NCI-H2081 (cell line): ENCODE data around the gene ASTL.
A peak's percentile ranks its signal among the peaks of the same experiment; 100 is the strongest.
"Not testable (repeated sequence)": the region's sequence is repeated elsewhere in the genome, so short reads cannot be mapped to it uniquely, and the experiment has no call there.

Experiments used
- DNase-seq, 2 experiments: peaks; one replicate each; lab custom pipeline; 2025; lab: John Stamatoyannopoulos, UW

Gene ASTL

DNA sequence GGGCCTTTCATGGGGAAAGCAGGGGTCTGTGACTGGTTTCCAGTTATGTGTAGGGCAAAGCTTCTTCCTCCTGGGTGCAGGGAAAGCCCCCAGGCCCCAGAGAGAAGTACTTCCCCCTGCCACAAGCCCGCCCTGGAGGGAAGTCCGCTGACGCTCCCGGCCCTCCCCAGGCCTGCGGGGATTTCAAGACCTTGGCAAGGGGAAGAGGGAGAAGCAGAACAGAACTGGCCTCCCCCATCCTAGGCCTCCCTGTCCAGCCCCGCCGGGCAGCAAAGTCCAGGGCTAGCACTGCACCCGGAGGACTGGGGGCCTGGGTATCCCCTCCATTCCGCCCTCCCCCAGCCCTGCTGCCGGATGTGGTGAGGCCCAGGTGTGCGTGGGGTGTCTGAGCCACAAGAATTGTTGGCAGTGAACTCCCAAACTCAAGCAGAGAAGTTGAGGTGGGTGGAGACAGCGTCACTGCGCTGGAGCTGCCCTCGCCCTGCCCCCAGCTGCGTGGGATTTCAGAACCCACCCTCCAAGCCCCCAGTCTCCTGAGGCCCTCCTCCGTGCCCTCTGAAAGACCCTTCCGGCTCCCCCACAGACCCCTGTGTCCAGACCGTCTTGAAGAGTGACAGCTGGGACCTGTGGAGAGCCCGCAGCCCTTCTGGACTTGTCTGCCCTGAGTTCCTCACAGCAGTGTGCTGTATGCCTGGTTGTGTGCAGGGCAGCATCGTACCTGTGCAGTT is 8.0 kb upstream of the ASTL start:
- no peak for DNase-seq

DNA sequence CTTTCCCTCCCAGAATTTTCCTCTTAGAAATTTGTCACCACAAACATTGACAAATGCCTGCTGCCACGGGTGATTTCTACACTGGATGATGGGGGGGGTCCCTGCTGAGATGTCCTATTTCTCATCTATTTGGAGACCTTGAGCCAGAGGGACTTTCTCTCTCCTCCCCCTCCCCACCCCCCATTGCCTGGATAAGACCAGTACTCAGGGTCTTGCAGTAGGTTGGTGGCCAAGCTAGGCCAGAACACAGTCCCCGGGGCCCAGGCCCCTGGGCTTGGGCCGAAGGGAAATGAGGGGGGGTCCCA is 7.5 kb upstream of the ASTL start:
- DNase-seq, result no peak

DNA sequence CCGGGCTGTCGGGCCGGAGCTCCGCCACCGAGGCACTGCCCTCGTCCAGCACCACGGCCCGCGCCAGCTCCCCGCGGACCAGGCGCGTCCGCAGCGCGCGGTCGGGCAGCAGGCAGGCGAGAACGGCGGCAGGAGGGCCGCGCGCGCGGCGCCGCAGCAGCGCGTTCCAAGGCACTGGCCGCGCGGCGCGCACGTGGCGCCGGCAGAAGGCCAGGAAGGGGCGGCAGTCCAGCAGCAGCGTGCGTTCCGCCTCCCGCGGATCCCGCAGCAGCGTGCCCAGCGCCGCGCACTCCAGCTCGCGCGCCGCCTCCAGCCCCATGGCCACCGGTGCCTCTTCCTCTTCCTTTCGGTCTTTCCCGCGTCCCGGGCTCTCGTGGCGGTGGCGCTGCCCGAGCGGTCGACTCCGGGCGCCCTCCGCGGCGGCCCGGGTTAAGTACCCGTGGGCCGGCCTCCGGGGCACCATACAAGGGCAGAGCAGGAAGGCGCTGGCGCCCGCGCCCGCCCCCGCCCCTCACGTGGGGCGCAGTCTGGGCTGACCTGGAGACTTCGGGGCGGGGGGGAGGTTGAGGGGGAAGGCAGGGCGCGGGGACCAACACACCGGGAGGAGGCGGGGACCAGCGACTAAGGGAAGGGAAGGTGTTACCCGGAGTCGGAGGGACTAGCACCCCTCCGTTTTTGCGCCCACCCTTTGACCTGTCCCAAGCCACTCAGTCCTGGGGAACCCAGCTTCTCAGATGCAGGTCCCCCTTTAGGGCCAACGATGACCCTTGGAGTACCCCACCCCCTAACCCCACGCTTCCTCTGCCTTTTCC is 6.9 kb upstream of the ASTL start, which contains the start of gene DUSP2:
TSS of gene DUSP2 (minus strand) at position 405 of the 812 bp plus-strand sequence. CDS start at position 319, 86 bp downstream.
- DNase-seq, result peak; percentile 68 to 78

DNA sequence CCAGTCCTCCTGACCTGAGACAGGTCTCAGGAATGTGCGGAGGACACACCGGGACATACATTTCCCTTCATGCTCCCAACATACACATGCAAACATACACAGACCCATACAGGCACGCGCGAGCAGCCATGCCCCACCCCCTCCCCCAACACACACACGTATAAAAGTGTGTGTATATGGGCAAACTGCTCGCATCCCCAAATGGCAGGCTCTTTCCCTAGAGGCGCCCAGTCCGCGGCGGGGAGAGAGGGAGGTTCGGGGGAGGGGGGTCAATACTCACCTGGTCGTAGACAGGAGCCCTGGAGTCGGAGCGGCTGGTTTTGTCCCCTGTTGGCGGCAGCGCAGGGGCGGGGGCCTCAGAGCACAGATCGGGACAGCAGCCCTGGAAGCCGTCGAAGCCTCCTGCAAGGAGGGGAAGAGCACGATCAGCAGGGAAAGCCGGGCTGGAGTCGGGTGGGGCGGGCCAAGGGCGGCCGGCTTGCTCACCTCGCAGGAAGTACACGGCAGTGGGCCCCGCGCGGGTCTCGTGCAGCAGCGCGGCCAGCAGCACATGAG is 6.3 kb upstream of the ASTL start:
- DNase-seq, result peak in 1 of 2 experiments; percentile 24

DNA sequence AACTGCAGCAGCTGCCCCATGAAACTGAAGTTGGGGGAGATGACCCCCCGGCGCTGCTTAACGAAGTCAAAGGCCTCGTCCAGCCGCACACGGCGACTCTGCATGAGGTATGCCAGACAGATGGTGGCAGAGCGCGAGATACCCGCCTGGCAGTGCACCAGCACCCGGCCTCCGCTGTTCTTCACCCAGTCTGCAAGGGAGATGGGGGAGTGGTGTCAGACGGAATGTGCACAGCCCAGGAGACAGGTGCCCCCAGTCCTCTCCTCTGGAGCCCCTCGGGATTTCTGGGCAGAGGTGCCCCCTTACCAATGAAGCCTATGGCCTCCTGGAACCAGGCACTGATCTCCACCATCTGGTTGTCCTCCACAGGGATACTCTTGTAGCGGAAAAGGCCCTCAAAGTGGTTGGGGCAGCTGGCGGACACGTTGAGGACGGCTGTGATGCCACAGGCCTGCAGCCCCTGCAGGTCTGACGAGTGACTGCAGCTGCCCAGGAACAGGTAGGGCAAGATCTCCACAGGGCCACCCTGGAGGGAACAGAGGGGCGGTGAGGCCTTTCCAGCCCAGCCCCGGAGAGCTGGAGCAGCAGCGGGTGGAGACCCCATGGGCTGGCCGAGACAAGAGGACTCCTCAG is 5.7 kb upstream of the ASTL start:
- peak; percentile 54 to 57 for DNase-seq

DNA sequence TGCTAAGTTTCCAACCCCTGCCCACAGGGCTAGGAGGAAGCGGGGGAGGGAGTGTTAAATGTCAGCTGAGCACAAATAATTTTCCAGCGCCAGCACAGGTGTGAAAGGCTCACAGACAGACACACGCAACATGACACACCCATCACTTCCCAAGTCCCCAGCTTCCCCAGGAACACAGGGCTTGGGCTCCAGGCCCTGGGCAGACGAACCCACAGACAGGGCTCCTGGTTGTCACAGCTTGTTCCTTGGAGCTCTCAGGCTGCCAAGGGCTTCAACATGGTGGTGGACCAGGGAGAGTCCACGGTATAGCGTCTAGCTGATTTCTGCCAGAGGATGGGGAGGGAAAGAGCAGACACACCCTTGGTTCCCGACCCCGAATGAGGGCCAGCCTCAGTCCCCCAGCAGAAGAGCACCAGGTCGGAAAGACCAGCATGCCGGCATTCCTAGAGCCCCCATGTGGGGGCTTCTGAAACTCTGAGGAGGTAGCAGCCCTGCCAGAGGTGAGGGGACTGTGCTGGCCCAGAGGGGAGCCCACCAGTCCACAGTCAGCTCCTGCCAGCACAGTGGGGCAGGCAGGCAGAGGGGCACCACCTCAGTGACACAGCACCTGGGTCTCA is 5.0 kb upstream of the ASTL start:
- DNase-seq, result no peak

DNA sequence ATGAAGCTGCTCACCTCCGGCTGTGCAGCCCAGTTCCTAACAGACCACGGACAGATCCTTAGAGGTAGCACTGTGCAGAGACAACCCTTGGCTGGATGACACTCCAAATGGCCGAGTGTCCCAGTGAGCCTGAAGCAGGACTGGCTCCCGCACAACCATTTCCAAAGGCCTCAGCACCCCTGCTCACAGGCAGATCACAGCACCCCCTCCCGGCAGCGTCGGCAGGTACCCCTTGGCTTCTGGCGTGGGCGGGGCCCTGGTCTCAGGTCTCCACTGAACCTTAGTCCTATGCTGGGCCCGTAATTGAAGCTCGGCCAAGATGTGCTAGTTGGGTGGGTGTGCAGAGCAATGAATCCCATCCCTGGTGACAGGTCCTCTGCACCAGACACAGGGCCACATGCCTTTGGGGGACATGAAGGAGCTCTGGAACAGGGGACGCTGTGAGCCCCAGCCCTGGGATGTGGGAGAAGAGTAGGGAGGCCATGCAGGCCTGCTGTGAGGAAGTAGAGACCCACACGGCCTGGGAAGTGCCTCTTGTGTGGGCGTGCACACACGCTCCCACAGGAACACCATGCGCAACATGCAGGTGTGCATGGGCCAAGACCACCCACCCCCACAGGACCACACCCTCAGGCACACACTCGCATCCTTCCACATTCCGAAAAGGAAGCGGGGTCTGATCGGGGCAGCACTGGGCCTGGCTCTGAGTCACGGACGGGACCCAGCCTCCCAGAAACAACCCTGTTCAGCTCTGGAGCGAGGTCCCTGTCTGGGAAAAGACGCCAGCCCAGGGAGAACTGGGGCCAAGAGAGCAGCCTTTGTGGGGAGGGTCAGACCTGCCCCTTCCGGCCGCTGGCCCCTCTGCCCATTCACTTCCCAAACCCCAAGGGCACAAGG is 4.2 kb upstream of the ASTL start:
- DNase-seq, result no peak

DNA sequence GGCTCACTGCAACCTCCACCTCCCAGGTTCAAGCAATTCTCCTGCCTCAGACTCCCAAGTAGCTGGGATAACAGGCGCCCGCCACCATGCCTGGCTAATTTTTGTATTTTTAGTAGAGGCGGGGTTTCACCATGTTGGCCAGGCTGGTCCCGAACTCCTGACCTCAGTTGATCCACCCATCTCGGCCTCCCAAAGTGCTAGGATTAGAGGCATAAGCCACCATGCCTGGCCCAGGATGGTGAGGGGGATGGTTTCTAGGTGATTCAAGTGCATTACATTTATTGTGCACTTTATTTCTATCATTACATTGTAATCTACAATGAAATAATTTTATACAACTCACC is 3.3 kb upstream of the ASTL start:
- DNase-seq, result not testable (repeated sequence)

DNA sequence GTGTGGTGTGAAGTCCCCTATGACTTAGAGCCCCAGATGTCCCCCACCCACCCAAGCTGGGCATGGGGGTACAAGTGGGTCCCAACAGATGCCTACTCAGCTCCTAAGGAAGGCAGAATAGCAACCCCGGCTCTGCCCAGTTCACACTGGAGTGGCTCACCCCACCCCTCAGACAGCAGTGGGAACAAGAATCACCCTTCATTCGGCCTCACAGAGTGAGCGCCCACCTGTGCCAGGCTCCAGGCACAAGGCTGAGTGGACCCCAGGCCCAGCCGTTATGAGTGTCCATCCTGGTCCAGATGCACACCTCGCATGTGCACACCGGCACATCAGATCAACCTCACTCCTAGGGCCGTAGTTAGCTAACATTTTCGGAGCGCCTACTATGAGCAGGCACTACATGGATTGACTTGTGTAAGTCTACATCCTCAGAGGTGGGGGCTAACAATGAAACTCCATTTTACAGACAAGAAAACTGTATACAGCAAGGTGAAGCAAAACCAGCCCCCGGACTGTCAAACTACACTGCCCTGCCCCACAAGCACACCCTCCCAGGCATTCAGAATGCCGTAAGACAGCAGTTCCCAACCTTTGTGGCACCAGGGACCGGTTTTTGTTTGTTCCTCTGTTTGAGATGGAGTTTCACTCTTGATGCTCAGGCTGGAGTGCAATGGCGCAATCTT is 2.8 kb upstream of the ASTL start:
- no peak for DNase-seq

DNA sequence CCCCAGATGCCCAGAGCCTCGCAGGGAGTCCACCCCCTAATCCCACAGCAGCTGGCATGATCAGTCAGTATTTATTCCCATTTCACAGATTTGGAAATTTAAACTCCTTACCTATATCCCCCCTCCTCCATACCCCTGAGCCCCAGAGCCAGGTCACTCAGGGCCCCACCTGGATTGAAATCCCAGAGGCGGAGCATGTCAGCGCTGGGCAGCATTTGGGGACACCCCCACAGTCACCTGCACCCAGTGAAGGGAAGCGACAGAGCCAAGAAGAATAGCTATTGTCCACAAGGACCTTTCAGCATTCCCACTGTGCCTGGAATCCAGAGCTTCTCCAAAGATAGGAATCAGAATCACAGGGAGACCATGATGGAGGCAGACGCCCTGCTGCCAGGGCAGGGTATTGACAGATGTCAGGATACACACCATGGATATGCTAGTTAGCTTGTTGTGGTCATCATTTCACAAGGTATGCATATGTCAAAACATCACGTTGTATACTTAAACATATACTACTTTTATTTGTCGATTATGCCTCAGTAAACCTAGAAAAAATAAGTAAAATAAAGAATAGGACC is 968 bp upstream of the ASTL start:
- no peak for DNase-seq

DNA sequence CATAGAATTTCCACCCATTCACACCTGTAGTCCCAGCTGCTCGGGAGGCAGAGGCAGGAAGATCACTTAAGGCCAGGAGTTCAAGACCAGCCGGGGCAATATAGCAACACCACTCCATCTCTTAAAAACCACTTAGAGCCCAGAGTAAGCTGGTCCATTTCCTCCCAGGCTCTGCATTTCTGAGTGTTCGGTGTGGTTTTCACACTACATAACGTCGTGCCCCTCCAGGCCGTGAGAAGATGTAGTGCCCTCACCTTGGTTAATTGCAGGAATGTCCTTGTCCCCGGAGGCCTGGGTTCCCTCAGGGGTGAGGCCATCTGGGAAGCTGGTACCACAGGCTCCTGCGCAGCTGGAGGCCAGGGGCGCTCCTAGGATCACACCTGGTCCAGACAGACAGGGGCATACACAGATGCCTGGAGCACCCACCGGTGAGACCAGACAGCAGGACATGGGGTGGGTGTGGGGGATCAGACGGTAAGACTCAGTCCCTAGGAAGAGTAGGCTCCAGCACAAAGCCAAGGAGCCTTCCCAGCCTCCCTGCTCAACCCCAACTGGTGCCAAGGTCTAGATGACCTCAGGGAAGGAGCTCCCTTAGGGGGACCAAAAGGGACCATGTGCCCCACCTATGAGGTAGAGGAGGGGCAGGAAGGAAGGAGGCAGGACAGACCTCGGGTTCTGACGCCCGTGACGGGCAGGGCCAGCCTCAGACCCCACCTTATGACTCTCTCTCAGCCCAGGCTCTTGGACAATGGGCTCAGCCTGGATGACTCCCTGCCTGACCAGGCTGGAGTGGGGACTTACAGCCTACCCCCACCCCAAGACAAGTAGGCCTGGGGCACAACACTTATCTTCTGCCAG is 752 bp downstream of the ASTL start:
- DNase-seq, result no peak

DNA sequence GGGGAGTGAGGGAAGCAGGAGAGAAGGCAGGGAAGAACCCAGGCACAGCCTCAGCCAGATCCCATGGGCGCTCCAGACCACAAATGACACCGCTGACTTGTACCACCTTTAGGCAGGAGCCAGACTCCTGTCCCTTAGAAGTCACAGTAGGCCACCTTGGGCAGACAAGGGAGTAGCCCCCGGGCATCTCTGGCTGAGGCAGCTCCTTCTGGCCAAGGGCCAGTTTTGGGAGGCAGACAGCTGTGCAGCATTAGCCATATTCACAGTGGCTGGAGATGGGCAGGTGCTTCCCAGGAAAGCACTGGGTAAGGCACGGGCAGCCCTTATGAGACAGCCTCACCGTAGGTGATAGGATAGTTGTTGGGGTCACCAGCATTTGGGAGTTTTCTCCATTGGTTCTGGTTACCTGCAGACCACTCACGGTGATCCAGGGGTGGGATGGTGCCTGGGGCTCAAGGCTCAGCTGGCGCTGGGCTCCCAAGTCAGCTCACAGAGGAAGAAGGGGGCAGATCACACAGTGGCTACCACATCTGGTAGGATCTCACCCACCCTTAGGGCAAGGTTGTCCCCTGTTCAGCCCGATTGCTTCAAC is 2.1 kb downstream of the ASTL start:
- no peak for DNase-seq

DNA sequence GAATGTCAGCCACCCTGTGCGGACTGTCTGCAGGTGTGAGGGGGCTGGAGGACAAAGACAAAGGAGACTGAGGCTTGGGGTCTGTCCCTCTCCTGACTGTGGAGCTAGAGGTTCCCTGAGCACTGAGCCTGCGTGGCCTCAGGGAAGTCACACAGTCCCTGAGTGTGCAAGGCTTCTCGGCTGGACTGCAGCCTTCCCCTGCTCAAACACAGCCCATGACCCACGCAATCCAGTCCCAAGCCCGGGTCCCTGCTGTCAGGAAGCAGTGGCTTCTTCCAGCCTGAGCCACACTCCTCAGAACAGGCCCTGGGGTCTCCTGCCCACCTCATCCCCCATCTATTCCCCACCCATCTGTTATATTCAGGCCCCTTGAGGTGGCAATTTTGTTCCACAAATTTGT is 2.7 kb downstream of the ASTL start:
- DNase-seq, result no peak

DNA sequence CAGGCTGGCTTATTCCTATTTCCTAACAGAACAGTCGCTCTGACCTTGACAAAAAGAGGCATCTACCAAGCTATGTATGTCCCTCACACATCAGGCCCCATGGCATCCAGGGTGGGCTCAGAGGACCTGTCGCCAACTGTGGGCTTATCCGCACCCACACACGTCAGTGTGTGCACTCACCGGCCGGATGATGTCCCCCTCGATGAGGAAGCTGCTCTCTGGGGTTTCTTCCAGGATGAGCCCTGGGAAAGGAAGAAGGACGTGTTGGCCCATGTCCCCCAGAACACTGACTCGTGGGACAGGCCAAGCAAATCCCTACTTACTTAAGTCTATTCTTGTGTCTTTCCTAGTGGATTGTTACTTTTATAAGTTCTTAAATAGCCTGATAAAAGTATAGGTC is 3.1 kb downstream of the ASTL start:
- DNase-seq, result no peak

DNA sequence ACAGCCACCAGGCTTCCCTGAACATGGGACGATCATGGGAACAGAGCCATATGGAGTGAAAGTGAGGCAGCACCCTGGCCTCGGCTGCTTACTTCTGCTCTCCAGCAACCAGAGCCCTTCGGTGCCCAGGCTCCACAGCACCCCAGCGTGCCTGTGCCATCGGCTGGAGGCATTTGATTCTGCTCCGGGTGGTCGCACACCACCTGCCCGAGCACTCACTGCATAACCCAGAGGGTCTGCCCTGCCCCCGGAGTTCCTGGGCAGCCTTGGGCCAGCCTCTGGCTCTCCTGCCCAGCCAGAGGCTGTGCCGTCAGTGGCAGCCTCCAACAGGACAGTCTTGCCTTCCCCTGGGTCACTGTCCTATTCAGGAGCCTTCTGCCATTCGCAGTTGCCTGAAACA is 3.9 kb downstream of the ASTL start:
- no peak for DNase-seq

DNA sequence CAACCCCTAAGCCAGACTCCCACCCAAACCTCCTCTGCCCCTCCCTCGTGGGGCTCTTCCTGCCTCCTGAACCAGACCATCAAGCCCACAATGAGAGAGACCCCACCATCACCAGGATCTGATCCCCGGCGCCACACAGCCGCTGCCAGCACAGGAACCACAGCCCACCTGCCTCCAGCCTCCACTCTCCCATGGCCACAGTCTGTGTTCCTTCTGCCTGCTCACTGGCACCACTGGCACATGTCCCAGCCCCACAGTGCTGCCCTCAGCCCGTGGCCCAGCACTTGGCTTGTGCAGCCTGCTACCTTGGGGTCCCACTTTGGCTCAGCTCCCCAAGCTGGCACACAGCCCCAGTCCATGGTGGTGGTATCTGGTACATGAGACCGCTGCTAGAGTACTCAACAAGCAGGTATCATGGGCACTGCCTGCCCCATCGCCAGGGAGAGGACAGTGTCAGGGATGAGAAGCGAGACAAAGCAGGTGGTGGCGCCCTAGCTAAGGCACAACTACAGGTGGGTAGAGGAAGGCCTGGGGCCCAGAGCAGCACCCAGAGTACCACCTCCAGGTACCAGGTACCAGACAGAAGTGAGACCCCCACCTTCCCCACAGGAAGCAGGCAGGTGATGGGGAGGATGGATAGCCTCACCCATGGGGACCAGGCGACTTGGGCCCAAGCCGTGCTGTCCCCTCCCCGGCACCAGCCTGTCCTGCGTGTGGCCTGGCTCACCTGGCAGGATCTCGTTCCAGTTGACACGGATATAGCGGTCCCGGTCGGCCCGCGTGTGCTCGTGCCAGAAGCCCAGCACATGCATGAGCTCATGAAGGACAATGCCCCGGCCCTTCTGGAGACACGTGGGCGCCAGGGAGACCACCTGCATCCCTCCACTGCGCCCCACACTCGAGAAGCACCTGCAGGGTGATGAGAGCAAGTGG is 6.2 kb downstream of the ASTL start:
- no peak for DNase-seq

DNA sequence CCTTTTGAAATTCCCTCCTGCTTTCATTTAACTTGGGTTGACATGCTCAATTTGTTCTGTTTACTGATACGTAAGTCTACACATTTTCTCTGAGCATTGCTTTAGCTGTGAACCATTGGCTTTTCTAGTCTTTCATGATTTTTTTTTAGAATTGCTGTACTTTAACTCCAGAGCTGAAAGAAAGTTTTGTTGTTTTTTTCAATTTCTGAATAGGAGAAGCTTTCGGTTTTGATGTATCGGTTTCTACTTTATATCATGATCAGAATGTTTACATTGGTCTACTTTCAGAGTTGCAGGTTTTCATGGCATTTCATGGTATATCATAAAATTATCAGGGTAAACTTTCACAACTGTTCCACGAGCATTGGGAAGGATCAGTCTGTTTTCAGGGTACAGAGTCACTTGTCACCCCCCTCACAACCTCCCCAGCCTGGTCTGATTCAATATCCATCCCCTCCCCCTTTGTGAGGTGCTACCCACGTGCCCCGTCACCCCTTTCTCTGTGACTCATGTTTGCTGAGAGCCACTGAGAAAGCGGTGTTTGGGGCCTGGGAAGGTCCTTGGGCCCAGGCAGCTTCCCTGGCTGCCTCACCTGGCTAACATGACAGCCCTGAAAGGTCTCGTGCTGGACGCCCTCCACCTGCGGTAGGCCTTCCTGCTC is 7.0 kb downstream of the ASTL start:
- no peak for DNase-seq
